PFSK-1 (cell line): ENCODE data around the gene ARL4C.

Source experiments
- FOXP2 ChIP-seq: optimal IDR thresholded peaks from 2 replicates; pipeline ENCODE3; 2011; ENCODE audit warnings: borderline replicate concordance, control low read depth, inconsistent platforms; ENCODE audit not compliant: insufficient read depth; ENCODE audit errors: extremely low read length, extremely low read depth
- POLR2AphosphoS5 ChIP-seq: IDR thresholded peaks from 2 replicates; pipeline ENCODE4 v1.6.1; 2012; ENCODE audit warnings: low read depth, mild to moderate bottlenecking, control low read depth, low read length, moderate library complexity
- REST ChIP-seq, 2 experiments: IDR thresholded peaks; 2 replicates each; pipeline versions ENCODE4 v1.6.1 to v1.8.0; 2011 to 2012; ENCODE audit warnings: low read depth in 2 of 2, low read length in 2 of 2, control low read depth in 1 of 2, inconsistent platforms in 1 of 2, mild to moderate bottlenecking in 1 of 2, moderate library complexity in 1 of 2; ENCODE audit not compliant: insufficient read depth in 1 of 2
- SIN3A ChIP-seq: IDR thresholded peaks from 2 replicates; pipeline ENCODE4 v1.6.1; 2012; ENCODE audit warnings: mild to moderate bottlenecking, low read length, moderate library complexity, borderline replicate concordance; ENCODE audit not compliant: insufficient read depth
- TAF1 ChIP-seq: IDR thresholded peaks from 2 replicates; pipeline ENCODE4 v1.6.1; 2012; ENCODE audit warnings: low read length, control low read depth, borderline replicate concordance; ENCODE audit not compliant: insufficient read depth

Gene ARL4C

GRCh38 chr2:234448506-234449184 lies 48.2 kb downstream of the ARL4C start:
- no peak for TF ChIP-seq SIN3A

GRCh38 chr2:234447963-234448362 lies 48.9 kb downstream of the ARL4C start:
- no peak for TF ChIP-seq SIN3A
- no peak for TF ChIP-seq FOXP2
- TF ChIP-seq POLR2AphosphoS5, result no peak
- no peak for TF ChIP-seq REST (IDR thresholded peaks at IDR 0.05; ENCODE audit: insufficient read depth in 1 of 2, low read depth in 2 of 2, low read length in 2 of 2)
- TF ChIP-seq TAF1, result no peak

- TF ChIP-seq REST (IDR thresholded peaks at IDR 0.05; ENCODE audit: insufficient read depth in 1 of 2, low read depth in 2 of 2, low read length in 2 of 2), result no peak
- TF ChIP-seq FOXP2, result no peak
- no peak for TF ChIP-seq SIN3A
- TF ChIP-seq TAF1, result no peak
- no peak for TF ChIP-seq POLR2AphosphoS5
Measured at GRCh38 chr2:234447189-234447588, 49.7 kb downstream of the ARL4C start.

GRCh38 chr2:234446404-234447076 lies 50.3 kb downstream of the ARL4C start:
- no peak for TF ChIP-seq TAF1
- TF ChIP-seq SIN3A, result no peak
- no peak for TF ChIP-seq REST (IDR thresholded peaks at IDR 0.05; ENCODE audit: insufficient read depth in 1 of 2, low read depth in 2 of 2, low read length in 2 of 2)
- no peak for TF ChIP-seq POLR2AphosphoS5
- no peak for TF ChIP-seq FOXP2

GRCh38 chr2:234444893-234445292 lies 52.0 kb downstream of the ARL4C start:
- TF ChIP-seq REST (IDR thresholded peaks at IDR 0.05; ENCODE audit: insufficient read depth in 1 of 2, low read depth in 2 of 2, low read length in 2 of 2) (no peak), POLR2AphosphoS5 (no peak), SIN3A (no peak), FOXP2 (no peak), TAF1 (no peak)
